Activated CD8-positive, alpha-beta T cell treated with anti-CD3 and anti-CD28 coated beads for 36 hours (primary cell): ENCODE data around the gene ARHGEF26. TPM values are rescaled to one million over a fixed set of nuclear protein-coding genes. Genes with fewer than 3 reads are reported as not detected.

Source experiments
- ATAC-seq: fragments of 200-7000 bp; cut with Tn5 transposase; one replicate; pipeline ENCODE4 v1.10.0; 2021; ENCODE audit warnings: mild to moderate bottlenecking, moderate library complexity
- CTCF ChIA-PET: fragments of 350-600 bp; sonication (Branson Sonifier 250); formaldehyde crosslinking; loops from one replicate; lab custom pipeline; 2021; ENCODE audit warnings: antibody characterized with exemption; lab: Charles Lee
- POLR2A ChIA-PET: fragments of 350-600 bp; sonication (Branson Sonifier 250); formaldehyde crosslinking; loops from one replicate; lab custom pipeline; 2021; ENCODE audit warnings: antibody characterized with exemption; lab: Charles Lee
- DNase-seq: peaks from one replicate; pipeline ENCODE4 v3.0.0-alpha.2; 2020
- H3K27ac Mint-ChIP-seq: one replicate; pipeline ENCODE4 v1.8.0; 2021; ENCODE audit warnings: mild to moderate bottlenecking, mixed read lengths
- H3K27me3 Mint-ChIP-seq: one replicate; pipeline ENCODE4 v1.8.0; 2021; ENCODE audit warnings: mixed read lengths
- H3K36me3 Mint-ChIP-seq: one replicate; pipeline ENCODE4 v1.8.0; 2021; ENCODE audit warnings: low read depth, mixed read lengths
- H3K4me1 Mint-ChIP-seq: one replicate; pipeline ENCODE4 v1.8.0; 2021; ENCODE audit warnings: low read depth, mixed read lengths
- H3K4me3 Mint-ChIP-seq: one replicate; pipeline ENCODE4 v1.8.0; 2021; ENCODE audit warnings: mild to moderate bottlenecking, moderate library complexity, mixed read lengths
- H3K9me3 Mint-ChIP-seq: one replicate; pipeline ENCODE4 v1.8.0; 2021; ENCODE audit warnings: mixed read lengths
- intact Hi-C: fragments of 100-400 bp; cut with micrococcal nuclease; formaldehyde crosslinking; loops from one replicate; pipeline ENCODE4 v1.10.0; 2022
- total RNA-seq, 2 experiments: library from RNA; stranded (reverse); gene quantifications; one replicate each; pipeline ENCODE4 v1.2.3, GENCODE V29; 2021
- TF ChIP-seq, protein P1 (sequence below): fragments of 200-600 bp; IDR thresholded peaks from one replicate; pipeline ENCODE4 v1.8.0; 2022; ENCODE audit warnings: antibody characterized with exemption, mild to moderate bottlenecking

Gene ARHGEF26
- total RNA-seq, 2 experiments from 2014 or later, result not detected

DNA sequence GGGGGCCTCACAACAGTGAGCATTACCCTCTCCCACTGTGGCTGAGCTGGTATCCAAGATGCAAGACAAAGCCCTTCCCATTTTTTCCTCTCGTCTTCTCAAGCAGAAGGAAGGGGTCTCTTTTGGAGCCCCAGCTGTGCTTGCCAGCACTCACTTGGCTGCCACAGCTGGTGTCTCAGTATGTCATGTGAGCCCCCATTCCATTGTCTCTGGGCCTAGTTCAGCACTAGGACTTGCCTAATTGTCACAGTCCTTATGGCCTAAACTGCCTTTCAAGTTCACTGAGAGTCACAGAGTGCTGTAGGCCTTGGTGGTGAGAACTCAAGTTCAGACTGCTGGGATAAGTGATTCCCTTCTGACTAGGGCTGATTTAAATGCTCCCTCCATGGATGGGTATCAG lies 89.8 kb downstream of the ARHGEF26 start:
- intact Hi-C loops, result no loop called here
- TF ChIP-seq, protein P1, sequence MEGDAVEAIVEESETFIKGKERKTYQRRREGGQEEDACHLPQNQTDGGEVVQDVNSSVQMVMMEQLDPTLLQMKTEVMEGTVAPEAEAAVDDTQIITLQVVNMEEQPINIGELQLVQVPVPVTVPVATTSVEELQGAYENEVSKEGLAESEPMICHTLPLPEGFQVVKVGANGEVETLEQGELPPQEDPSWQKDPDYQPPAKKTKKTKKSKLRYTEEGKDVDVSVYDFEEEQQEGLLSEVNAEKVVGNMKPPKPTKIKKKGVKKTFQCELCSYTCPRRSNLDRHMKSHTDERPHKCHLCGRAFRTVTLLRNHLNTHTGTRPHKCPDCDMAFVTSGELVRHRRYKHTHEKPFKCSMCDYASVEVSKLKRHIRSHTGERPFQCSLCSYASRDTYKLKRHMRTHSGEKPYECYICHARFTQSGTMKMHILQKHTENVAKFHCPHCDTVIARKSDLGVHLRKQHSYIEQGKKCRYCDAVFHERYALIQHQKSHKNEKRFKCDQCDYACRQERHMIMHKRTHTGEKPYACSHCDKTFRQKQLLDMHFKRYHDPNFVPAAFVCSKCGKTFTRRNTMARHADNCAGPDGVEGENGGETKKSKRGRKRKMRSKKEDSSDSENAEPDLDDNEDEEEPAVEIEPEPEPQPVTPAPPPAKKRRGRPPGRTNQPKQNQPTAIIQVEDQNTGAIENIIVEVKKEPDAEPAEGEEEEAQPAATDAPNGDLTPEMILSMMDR, result no peak
- ChIA-PET CTCF (no interaction called here), POLR2A (no interaction called here)
- H3K4me1 Mint-ChIP-seq, result no peaks in the 10 kb centered on the region
- no peak for ATAC-seq
- H3K9me3 Mint-ChIP-seq, result no peaks in the 10 kb centered on the region
- H3K27me3 Mint-ChIP-seq, result peaks cover 7% of the 10 kb centered on the region
- no peak for DNase-seq
- H3K27ac Mint-ChIP-seq, result no peak overlapping the region
- no peak overlapping the region for H3K4me3 Mint-ChIP-seq
- no peaks in the 10 kb centered on the region for H3K36me3 Mint-ChIP-seq

DNA sequence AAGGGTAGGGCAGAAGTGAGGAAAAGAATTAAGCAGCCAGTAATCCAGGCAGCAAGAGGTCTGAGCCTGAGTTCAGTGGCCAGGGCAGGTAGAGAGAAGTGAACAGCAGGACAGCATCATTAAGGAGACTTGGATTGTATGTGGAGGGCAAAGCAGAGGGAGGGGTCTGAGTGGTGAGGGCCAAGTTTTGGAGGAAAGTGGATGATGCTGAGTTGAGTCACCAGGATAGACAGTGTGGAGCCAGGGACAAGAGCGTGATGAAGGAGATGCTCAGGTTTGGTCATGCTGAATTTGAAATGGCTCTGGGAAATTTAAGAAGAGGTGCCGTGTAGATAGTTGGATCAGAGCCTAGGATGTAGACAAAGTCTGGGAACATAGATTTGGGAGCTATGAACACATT lies 93.1 kb downstream of the ARHGEF26 start:
- H3K27ac Mint-ChIP-seq, result no peak overlapping the region
- CTCF ChIA-PET, result no interaction called here

DNA sequence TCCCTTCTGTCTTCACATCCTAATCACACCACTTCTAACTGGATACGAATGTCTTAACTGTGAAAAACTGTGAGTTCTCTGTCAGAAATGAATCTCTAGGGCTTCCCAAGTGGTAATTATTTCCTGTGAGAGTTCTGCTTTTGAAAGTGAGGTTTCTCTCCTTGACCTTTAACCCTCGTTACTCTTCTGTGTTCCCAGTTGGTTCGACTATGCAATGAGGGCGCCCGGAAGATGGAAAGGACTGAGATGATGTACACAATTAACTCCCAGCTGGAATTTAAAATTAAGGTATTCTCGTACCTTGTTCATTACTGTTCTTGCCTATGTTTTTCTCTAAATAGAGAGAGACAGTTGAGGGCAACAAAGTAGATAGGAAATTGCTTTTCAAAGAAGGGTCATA lies 96.5 kb downstream of the ARHGEF26 start:
- ChIA-PET CTCF (no interaction called here), POLR2A (interaction anchor here (0.7 kb wide), 1 partner anchor 105 kb away, joined by 3 read pairs; no protein-coding TSS in a partner anchor)
- Mint-ChIP-seq H3K27me3 (no peaks in the 10 kb centered on the region), H3K4me3 (no peak overlapping the region), H3K36me3 (no peaks in the 10 kb centered on the region), H3K9me3 (no peaks in the 10 kb centered on the region), H3K27ac (no peak overlapping the region), H3K4me1 (no peaks in the 10 kb centered on the region)
- intact Hi-C loops, result no loop called here
- ATAC-seq, result no peak
- TF ChIP-seq, protein P1, result no peak
- no peak for DNase-seq

More for the DNA sequence above, 93.1 kb downstream of the ARHGEF26 start:
- no peaks in the 10 kb centered on the region for H3K36me3 Mint-ChIP-seq
- H3K27me3 Mint-ChIP-seq, result no peaks in the 10 kb centered on the region
- POLR2A ChIA-PET, result no interaction called here
- no peaks in the 10 kb centered on the region for H3K4me1 Mint-ChIP-seq
- H3K9me3 Mint-ChIP-seq, result no peaks in the 10 kb centered on the region
- ATAC-seq (no peak), DNase-seq (no peak)
- H3K4me3 Mint-ChIP-seq, result no peak overlapping the region
- intact Hi-C loops, result no loop called here
- TF ChIP-seq, protein P1, result no peak

DNA sequence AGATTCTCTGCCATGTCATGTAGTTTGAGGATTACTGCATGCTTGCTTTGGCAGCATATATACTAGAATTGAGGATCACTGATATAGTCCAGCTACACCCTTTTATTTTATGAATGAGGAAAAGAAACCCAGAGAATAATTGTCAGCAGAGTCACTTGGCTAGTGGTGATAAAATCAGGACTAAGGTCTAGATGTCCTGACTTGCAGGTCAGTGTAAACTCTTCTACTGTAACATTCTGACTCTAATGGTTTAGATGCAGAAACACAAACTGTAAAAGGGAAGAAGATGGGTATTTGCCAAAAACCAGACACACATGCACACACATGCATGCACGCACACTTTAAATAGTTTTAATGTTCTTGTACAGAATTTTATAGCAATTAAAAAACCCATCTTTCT lies 97.5 kb downstream of the ARHGEF26 start:
- TF ChIP-seq, protein P1, result no peak
- DNase-seq, result no peak
- intact Hi-C loops, result no loop called here
- no peaks in the 10 kb centered on the region for H3K9me3 Mint-ChIP-seq
- ChIA-PET CTCF (no interaction called here), POLR2A (no interaction called here)
- H3K36me3 Mint-ChIP-seq, result no peaks in the 10 kb centered on the region
- no peak overlapping the region for H3K27ac Mint-ChIP-seq
- H3K4me1 Mint-ChIP-seq, result no peaks in the 10 kb centered on the region
- ATAC-seq, result no peak
- H3K4me3 Mint-ChIP-seq, result no peak overlapping the region
- H3K27me3 Mint-ChIP-seq, result no peaks in the 10 kb centered on the region

DNA sequence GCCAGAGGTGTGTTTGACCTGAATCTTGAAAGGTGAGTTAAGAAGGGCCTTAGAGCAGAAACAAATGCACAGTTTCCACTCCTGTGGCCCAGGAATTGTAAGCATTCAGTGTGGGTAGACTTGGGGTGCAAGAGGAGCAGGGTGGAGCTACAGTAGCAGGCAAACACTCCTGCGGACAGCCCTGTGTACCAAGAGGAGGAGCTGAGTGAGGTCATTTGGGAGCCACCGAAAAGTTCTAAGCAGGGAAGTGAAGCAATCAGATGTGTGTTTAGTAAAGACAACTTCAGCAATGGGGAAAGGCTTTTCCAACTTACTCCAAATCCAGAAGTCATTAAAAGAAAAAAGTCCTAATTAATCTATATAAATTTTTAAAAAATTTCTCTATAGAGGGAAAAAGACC lies 99.3 kb downstream of the ARHGEF26 start:
- POLR2A ChIA-PET, result no interaction called here
- H3K36me3 Mint-ChIP-seq, result no peaks in the 10 kb centered on the region

More for the DNA sequence above, 99.3 kb downstream of the ARHGEF26 start:
- intact Hi-C loops, result no loop called here
- H3K4me1 Mint-ChIP-seq, result no peaks in the 10 kb centered on the region
- CTCF ChIA-PET, result no interaction called here
- no peaks in the 10 kb centered on the region for H3K9me3 Mint-ChIP-seq
- H3K27me3 Mint-ChIP-seq, result no peaks in the 10 kb centered on the region
- H3K27ac Mint-ChIP-seq, result no peak overlapping the region
- ATAC-seq (no peak), DNase-seq (no peak)
- TF ChIP-seq, protein P1, result no peak
- no peak overlapping the region for H3K4me3 Mint-ChIP-seq
